HL-60/S4 treated with retinoic acid at 250 ng/mL for 4 days and 3 days (cell line): ENCODE data around the gene GRID1.

ENCODE experiments used
- in situ Hi-C: fragments of 300-500 bp; cut with MboI; formaldehyde crosslinking; loops from 2 replicates; pipeline ENCODE4 v1.7.0; 2022; ENCODE audit warnings: low sequenced_read_pairs

The GRID1 gene

DNA sequence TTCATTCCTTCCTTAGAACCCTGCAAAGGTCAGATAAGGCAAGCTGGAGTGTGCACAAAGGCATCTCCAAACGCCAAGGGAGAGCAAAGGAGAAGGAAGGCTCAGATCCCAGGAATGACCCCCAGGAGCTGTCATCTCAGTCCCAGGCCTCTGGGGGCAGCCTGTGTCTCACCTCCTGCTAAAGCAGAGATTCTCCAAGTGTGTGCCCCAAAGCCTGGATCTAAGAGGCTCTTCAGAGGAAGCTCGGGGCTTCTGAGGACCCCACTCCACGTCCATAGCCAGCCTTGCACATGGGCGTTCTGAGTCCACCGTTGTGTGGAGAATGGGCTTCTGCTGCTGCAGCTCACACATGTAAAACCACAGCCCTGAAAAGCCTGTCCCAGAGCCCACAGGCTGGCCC, 5.1 kb upstream of the GRID1 start:
- in situ Hi-C loops, result no loop called here

GRCh38 chr10:86371116-86371515, 4.5 kb upstream of the GRID1 start:
- in situ Hi-C loops, result no loop called here

GRCh38 chr10:86370006-86370585, 3.5 kb upstream of the GRID1 start:
- in situ Hi-C loops, result no loop called here

GRCh38 chr10:86368987-86369386, 2.4 kb upstream of the GRID1 start:
- in situ Hi-C loops, result no loop called here

GRCh38 chr10:86368046-86368445, 1.5 kb upstream of the GRID1 start:
- in situ Hi-C loops, result no loop called here

DNA sequence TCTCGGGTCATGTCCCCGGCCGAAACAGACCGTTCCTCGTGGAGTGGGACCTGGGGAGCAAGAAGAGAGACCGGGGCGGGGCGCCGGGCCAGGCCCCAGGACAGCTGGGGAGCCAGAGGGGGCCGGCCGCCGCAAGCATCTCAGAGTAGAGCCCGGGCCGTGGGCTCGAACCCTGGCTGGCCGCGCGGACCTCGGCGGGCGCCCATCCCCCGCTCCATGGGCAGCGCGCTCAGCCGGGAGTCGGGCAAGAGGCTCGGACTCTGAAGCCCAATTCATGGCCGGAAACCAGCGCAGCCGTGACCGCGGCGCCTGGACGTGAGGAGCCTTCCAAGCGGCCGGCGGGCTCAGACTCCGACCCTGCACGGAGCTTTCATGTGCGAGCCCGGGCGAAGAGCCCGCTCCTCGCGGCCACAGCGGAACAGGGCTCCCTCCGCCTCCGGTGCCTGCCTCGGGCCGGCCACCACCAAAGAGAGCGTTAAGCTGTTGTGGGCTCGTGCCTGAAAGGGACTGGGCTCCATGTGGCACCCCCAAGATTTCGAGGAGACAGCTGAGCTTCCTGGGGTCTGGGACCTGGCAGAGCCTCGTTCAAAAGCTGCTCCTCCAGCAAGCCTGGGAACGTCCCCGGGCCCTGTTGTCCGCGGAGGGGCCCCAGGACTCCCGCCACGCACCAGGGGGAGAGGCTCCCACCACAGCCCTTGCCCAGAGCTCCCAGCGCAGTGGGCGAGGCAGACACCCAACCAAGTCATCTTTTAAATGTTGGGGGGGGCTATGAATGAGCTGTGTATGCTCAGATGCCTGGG, 757 bp upstream of the GRID1 start:
- in situ Hi-C loops, result no loop called here

DNA sequence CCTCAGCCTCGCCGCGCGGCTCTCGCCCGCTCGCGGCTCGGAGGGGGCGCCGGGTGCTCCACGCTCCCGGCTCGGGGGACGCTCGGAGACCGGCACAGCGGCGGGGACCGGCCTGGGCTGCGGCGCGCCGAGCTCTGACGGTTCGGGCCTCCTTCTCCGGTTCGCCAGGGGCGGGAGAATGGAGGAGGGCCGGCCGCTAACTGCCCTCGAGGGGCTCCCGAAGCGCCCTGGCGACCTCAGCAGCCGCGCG, 232 bp upstream of the GRID1 start:
- in situ Hi-C loops, result no loop called here

GRCh38 chr10:86365346-86366032, 1.1 kb downstream of the GRID1 start:
- in situ Hi-C loops, result no loop called here

DNA sequence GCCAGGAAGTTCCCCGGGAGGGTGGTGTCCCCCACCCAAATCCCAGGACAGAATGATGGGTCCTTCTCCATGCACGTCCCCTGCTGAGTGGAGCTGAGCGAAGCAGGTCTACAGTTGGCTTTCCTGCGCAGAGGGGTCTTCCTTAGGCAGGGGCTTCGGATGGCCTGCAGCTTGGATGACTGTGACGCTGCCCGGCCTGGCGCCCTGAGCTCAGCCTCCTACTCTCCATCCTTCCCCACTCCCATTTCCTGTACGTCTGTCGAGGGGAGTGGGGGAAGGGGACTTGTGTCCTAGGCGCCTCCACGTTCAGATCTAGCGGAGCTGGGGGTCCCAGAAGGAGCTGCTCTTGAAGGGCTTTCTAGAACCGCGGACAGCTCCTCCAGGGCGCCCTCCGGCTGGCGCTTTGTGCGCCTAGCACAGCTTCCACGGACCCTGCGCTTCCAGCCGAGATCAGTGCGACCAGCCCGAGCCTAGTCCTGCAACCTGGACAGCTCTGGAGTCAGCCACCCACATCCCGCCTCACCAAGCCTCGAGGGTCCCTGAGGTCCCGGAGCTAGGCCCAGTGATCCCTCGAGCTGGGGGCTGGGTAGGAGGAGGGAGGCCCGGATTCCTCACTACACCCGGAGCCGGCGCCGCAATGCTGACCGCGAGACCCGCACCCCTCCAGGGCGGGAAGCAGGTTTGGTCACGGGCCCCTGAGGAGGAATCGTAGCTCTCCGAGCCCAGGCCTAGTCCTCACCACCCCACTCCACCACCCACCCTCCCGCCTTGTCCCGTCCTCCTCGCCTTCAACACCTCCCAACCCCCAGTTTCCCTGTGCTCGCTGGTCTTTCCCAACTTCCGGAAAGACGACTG, 1.9 kb downstream of the GRID1 start:
- in situ Hi-C loops, result no loop called here

DNA sequence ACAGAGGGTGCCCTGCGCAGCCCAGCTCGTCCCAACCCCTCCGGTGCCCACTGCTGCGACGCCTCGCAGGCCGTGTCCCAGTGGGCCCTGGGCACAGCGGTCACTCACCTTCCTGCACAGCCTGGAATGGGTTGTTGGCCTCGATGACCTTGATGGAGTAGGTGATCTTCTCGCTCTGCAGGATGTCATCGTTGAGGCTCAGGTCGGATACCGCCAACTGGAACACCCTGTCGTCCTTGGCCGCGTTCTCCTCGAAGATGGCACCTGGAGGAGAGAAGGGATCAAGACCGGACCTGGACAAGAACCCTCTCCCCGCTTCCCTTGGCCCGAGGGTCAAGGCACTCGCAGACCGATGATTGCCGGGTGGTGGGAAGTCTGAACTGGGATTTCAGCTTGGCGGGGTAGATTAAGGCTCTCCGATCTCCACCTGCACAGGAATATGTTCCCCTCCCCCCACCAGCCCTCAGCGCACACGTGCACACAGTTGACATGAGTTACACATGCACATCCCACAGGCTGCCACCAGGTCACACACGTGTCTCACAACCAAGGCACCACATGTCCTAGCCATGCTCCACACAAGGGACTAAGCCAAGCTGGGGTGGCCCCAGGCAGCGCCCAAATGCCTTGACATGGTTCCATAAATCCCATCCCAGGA, 2.6 kb downstream of the GRID1 start:
- in situ Hi-C loops, result no loop called here

GRCh38 chr10:86363184-86363832, 3.3 kb downstream of the GRID1 start:
- in situ Hi-C loops, result no loop called here

GRCh38 chr10:86362586-86363183, 3.9 kb downstream of the GRID1 start:
- in situ Hi-C loops, result no loop called here

GRCh38 chr10:86362129-86362527, 4.5 kb downstream of the GRID1 start:
- in situ Hi-C loops, result no loop called here

DNA sequence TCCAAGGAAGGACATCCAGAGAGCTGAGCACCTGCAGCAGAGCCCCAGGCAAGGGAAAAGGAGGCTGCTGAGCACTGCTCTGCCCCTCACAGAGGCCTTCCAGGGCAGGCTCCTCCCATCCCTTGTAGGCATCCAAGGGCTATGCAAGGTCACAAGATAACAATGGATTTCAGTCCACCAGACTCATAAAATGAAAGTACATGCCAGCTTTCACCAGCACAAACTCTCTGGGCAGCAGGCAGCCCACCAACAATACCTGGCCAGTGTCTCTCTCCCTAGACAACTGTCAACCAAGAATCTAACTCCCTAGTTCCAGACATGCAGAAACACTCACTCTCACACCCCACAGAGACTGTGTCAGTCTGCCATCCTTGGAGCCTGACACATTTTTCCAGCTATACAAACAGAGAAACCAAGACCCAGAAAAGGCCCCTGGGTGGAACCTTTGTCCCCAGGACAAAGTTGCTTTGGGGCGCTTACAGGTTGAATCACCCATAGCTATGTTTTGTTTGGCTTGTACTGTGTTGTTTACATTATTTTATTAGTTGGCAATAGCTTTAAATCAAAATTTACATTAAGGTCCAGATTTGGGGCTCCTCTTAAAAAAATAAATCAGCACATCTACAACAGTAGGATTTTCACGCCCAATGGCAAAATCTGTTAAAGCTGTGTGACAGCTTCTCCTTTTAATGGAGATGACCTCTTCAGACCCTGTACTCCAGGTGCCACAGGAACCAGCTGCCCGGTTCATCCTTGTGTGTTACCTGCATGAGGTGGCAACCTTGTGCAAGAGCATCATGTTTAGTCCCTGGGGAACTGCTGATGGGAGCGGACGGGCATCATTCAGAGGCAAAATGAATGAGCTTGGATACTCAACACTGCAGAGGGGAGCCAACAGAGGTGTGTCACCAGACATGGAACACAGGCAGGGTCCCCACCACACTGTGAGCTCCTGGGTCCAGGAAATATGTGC, 5.2 kb downstream of the GRID1 start:
- in situ Hi-C loops, result no loop called here

DNA sequence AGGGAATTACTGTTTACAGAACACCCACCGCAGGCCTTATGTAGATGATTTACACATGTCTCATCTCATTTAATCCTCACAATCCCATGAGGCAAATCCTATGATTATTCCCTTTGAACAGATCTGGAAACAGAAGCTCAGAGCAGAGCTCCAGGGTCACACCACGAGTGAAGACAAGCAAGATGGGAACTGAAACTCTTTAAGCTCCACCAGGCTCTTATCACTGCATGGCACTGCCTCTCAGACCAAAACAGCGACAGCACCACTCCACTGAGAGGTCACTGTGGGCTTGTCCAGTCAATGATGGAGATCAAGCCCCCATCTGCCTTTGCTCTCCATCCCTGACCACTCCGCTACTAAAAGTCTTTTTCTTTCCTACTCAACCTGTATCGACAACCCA, 5.9 kb downstream of the GRID1 start:
- in situ Hi-C loops, result no loop called here

GRCh38 chr10:86359954-86360353, 6.6 kb downstream of the GRID1 start:
- in situ Hi-C loops, result no loop called here

GRCh38 chr10:86359111-86359510, 7.5 kb downstream of the GRID1 start:
- in situ Hi-C loops, result no loop called here

GRCh38 chr10:86357676-86358075, 8.9 kb downstream of the GRID1 start:
- in situ Hi-C loops, result no loop called here

DNA sequence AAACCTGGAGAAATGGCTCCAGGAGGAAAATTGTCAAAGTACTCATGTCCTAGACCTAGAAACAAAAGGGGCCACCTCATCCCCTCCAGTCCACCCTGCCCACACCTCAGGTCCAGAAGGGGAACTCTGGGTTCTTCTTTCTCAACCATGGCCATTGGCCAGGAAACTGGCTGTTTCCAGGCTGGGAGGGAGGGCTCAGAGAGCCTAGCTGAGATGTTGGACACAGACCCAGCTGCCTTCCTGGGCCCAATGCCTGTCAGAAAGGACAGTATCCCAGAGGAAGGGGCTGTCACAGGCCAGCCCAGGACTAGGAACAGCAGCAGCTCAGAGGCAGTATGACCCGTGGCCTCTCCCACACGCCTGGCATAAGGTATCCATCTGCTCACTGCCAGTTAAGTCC, 9.6 kb downstream of the GRID1 start:
- in situ Hi-C loops, result no loop called here
